K562 (cell line): ENCODE measurements around the gene MFSD11. TPM values are rescaled to one million over a fixed set of nuclear protein-coding genes. Genes with fewer than 3 reads are reported as not detected.
A peak's percentile ranks its signal among the peaks of the same experiment; 100 is the strongest.

Experiments used
- CTBP1 ChIP-seq: fragments of 450-650 bp; IDR thresholded peaks from 2 replicates; pipeline ENCODE4 v1.6.1; 2016; ENCODE audit warnings: borderline replicate concordance
- E2F3 ChIP-seq: fragments of 250-450 bp; sonication (Bioruptor Pico); IDR thresholded peaks from 2 replicates; pipeline ENCODE4 v1.4.0; 2020; ENCODE audit warnings: mild to moderate bottlenecking
- EGR1 ChIP-seq: fragments of 450-650 bp; conservative IDR thresholded peaks from 2 replicates; pipeline ENCODE4 v1.6.1; 2017; ENCODE audit warnings: mild to moderate bottlenecking
- HES1 ChIP-seq: fragments of 450-650 bp; IDR thresholded peaks from 2 replicates; pipeline ENCODE4 v1.6.1; 2016; ENCODE audit warnings: low read depth, mild to moderate bottlenecking, moderate library complexity
- JUN ChIP-seq, 2 experiments: sonication (generic) in 1 of 2; formaldehyde crosslinking in 1 of 2; IDR thresholded peaks; 2 replicates each; pipeline versions ENCODE4 v1.6.1 to v1.8.0; 2012 to 2022; ENCODE audit warnings: borderline replicate concordance in 2 of 2, mild to moderate bottlenecking in 2 of 2, improper control_type of control experiment in 1 of 2, low read depth in 1 of 2, low read length in 1 of 2, missing genetic modification reagents in 1 of 2
- MBD1 ChIP-seq: fragments of 250-450 bp; sonication (Bioruptor Pico); IDR thresholded peaks from 2 replicates; pipeline ENCODE4 v1.8.0; 2022; ENCODE audit warnings: inconsistent platforms
- NFATC3 ChIP-seq: fragments of 450-650 bp; IDR thresholded peaks from 2 replicates; pipeline ENCODE4 v1.6.1; 2017; ENCODE audit warnings: mild to moderate bottlenecking
- NFE2 ChIP-seq: IDR thresholded peaks from 2 replicates; pipeline ENCODE4 v1.6.1; 2014; ENCODE audit warnings: antibody characterized with exemption, low read depth
- NFE2L1 ChIP-seq: fragments of 450-650 bp; IDR thresholded peaks from 2 replicates; pipeline ENCODE4 v1.6.1; 2016; ENCODE audit warnings: missing genetic modification characterization, low read depth, mild to moderate bottlenecking, missing compliant biosample characterization, moderate library complexity, borderline replicate concordance
- POLR2B ChIP-seq: fragments of 450-650 bp; IDR thresholded peaks from 2 replicates; pipeline ENCODE4 v1.6.1; 2018; ENCODE audit warnings: low read depth; ENCODE audit not compliant: partially characterized antibody
- PREB ChIP-seq: sonication (generic); formaldehyde crosslinking; IDR thresholded peaks from 2 replicates; pipeline ENCODE4 v1.8.1; 2023; ENCODE audit warnings: mild to moderate bottlenecking, missing genetic modification reagents
- RBM15 ChIP-seq: fragments of 200-400 bp; formaldehyde crosslinking; IDR thresholded peaks from 2 replicates; pipeline ENCODE4 v1.6.1; 2018; ENCODE audit warnings: mild to moderate bottlenecking, low read length, moderate library complexity; ENCODE audit not compliant: insufficient read depth
- SETDB1 ChIP-seq: IDR thresholded peaks from one replicate; pipeline ENCODE4 v1.6.1; 2012; ENCODE audit warnings: low read length, control low read depth, inconsistent platforms
- SMAD1 ChIP-seq: fragments of 150-350 bp; IDR thresholded peaks from 2 replicates; pipeline ENCODE4 v1.6.1; 2014; ENCODE audit warnings: low read length, low read depth; ENCODE audit not compliant: partially characterized antibody
- STAG1 ChIP-seq: sonication (generic); formaldehyde crosslinking; IDR thresholded peaks from 2 replicates; pipeline ENCODE4 v1.5.0; 2020; ENCODE audit warnings: missing genetic modification reagents, borderline replicate concordance
- TAF15 ChIP-seq: fragments of 200-400 bp; formaldehyde crosslinking; IDR thresholded peaks from 2 replicates; pipeline ENCODE4 v1.6.1; 2017; ENCODE audit warnings: mild to moderate bottlenecking, low read depth, low read length, moderate library complexity
- TSC22D4 ChIP-seq: fragments of 450-650 bp; IDR thresholded peaks from 2 replicates; pipeline ENCODE4 v1.6.1; 2016; ENCODE audit warnings: missing genetic modification characterization, missing biosample characterization, control low read depth
- VEZF1 ChIP-seq: fragments of 200-800 bp; sonication (Bioruptor generic); IDR thresholded peaks from 2 replicates; pipeline ENCODE4 v1.6.1; 2017; ENCODE audit warnings: missing genetic modification characterization, missing compliant biosample characterization
- ZBTB43 ChIP-seq: sonication (generic); formaldehyde crosslinking; IDR thresholded peaks from 2 replicates; pipeline ENCODE4 v1.8.0; 2023; ENCODE audit warnings: mild to moderate bottlenecking, missing genetic modification reagents
- ZNF121 ChIP-seq: sonication (generic); formaldehyde crosslinking; conservative IDR thresholded peaks from 2 replicates; pipeline ENCODE4 v1.8.0; 2022; ENCODE audit warnings: missing genetic modification reagents
- ZNF41 ChIP-seq: fragments of 250-450 bp; sonication (Bioruptor Pico); conservative IDR thresholded peaks from 2 replicates; pipeline ENCODE4 v1.4.0; 2020; ENCODE audit warnings: mild to moderate bottlenecking
- ZNF444 ChIP-seq: fragments of 250-450 bp; sonication (Bioruptor Pico); IDR thresholded peaks from 2 replicates; pipeline ENCODE4 v1.4.0; 2020; ENCODE audit warnings: mild to moderate bottlenecking, moderate library complexity
- ZNF589 ChIP-seq: fragments of 200-800 bp; sonication (Bioruptor generic); IDR thresholded peaks from 2 replicates; pipeline ENCODE4 v1.6.1; 2016; ENCODE audit warnings: low read depth, missing genetic modification characterization, missing compliant biosample characterization
- ZNF75A ChIP-seq: fragments of 450-650 bp; formaldehyde crosslinking; IDR thresholded peaks from 2 replicates; pipeline ENCODE4 v1.4.0; 2020; ENCODE audit warnings: mild to moderate bottlenecking
- polyA plus RNA-seq, 8 experiments: library from polyadenylated mRNA; depleted of rRNA in 4 of 8; stranded (reverse) in 5 of 8; unstranded in 3 of 8; fragments of >200 nt; fragmentation: Nextera tagmentation in 2 of 8; fragmentation: Illumina TruSeq in 1 of 8; extraction: Ambion mirVana in 2 of 8; extraction: Trizol in 1 of 8; gene quantifications; 2 replicates each; pipeline versions ENCODE4 v1.2.1 to v1.2.3, GENCODE V29; 2011 to 2014; ENCODE audit warnings: inconsistent platforms in 1 of 8, missing spikeins in 1 of 8
- total RNA-seq, 7 experiments: library from RNA; depleted of rRNA in 6 of 7; stranded (reverse); fragments of >200 nt in 6 of 7; fragmentation: Illumina TruSeq in 2 of 7; extraction: Trizol in 2 of 7; gene quantifications; 2 replicates each; pipeline versions ENCODE4 v1.2.1 to v1.2.3, GENCODE V29; 2011 to 2021; ENCODE audit warnings: low replicate concordance in 1 of 7

MFSD11 gene
- total and polyA plus RNA-seq, 9 of the 15 experiments (the other 6 are each of a cell fraction or from before 2014, with no cell fraction given) = 14.4 to 24.5 (median 19.9) TPM

GRCh38 chr17:76726231-76726775 lies 11.6 kb upstream of the MFSD11 start, which contains the start of gene JMJD6 (continued):
- TF ChIP-seq PREB (CRISPR knock-in tag) (no peak), NFE2L1 (no peak), POLR2B (no peak), TAF15 (peak; percentile 46; the same call in 1 of the 2 replicates), NFE2 (no peak), ZNF589 (CRISPR knock-in tag) (no peak), TSC22D4 (tag) (no peak), RBM15 (no peak), ZBTB43 (CRISPR knock-in tag) (no peak), SMAD1 (peak; percentile 0), JUN (IDR thresholded peaks at IDR 0.05; ENCODE audit: borderline replicate concordance, low read depth, low read length) (no peak), JUN (CRISPR knock-in tag; IDR thresholded peaks at IDR 0.05; ENCODE audit: borderline replicate concordance) (no peak; the same call in 1 of the 2 replicates), EGR1 (peak; percentile 38), HES1 (no peak), CTBP1 (no peak), NFATC3 (no peak), ZNF75A (CRISPR knock-in tag) (no peak), MBD1 (CRISPR knock-in tag) (no peak), VEZF1 (CRISPR knock-in tag) (no peak), ZNF444 (no peak), SETDB1 (no peak), E2F3 (CRISPR knock-in tag) (0 out of 2 replicates have a peak, but pooled peaks have one; percentile 13), ZNF121 (CRISPR knock-in tag) (no peak), ZNF41 (CRISPR knock-in tag) (no peak), STAG1 (CRISPR knock-in tag) (no peak)
